Activated CD8-positive, alpha-beta memory T cell treated with anti-CD3 and anti-CD28 coated beads for 24 hours (primary cell): ENCODE measurements around the gene CCDC88C.
"Not testable (repeated sequence)": the region's sequence is repeated elsewhere in the genome, so short reads cannot be mapped to it uniquely, and the experiment has no call there.

ENCODE experiments used
- DNase-seq: peaks from one replicate; pipeline ENCODE4 v3.0.0-alpha.2; 2020

The CCDC88C gene

GRCh38 chr14:91284146-91284790 is 133.4 kb downstream of the CCDC88C start:
- DNase-seq: no peak

DNA sequence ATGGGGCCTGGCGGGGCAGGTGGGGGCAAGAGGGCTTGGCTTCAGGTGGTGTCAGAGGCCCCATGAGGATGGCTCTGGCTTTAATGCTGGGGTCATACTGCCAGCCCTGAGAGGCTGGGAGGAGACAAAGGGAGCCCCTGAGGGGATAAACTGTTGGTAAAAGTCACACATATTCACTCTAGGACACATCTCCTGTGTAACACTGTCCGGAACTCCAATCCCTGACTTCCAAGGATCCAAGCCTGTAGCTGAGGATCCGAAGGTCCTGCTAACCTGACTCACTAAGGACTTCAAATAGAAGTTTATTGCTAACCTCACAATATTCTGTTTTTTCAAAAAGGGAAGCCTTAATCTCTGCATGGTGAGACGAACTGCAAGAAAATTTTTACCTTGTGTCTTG is 134.0 kb downstream of the CCDC88C start:
- DNase-seq: no peak

GRCh38 chr14:91282954-91283645 is 134.5 kb downstream of the CCDC88C start:
- no peak for DNase-seq

GRCh38 chr14:91281346-91281745 is 136.3 kb downstream of the CCDC88C start:
- no peak for DNase-seq

DNA sequence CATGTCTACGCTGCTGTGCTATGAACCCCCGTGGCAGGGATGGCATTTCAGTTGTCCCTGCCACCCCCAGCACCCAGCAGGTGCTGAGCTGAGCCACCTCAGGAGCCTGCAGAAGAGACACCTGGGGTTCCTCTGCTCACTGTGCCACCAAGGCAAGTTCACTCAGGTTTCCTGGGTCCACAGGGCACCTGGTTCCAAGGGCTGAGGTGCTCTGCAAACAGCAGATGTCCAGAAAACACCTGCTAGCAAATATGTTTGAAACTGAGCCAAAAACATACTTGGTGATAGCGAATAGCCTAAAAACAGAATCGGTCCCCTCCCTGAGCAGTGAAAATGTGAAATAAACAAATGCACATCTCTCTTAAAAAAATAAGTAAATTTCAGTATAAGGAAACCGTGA is 137.5 kb downstream of the CCDC88C start:
- DNase-seq: no peak

DNA sequence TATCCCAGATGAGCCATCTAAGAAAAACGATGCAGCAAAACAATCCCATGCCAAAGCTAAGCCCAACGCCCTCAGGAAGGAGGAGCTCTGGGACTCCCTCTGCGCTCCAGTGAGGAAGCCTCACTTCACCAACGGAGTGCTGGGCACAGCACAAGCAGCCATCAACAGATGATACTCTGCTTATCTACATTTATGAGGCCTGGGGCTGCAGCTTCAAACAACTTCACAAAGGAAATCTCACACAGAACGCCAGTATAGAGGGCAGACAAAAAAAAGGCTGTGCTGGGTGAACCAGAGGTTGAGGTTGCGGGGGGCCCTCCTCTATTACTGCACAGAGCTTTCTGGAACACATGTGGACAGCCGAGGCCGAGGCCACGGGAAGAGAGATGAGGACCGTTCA is 138.3 kb downstream of the CCDC88C start:
- DNase-seq: no peak

DNA sequence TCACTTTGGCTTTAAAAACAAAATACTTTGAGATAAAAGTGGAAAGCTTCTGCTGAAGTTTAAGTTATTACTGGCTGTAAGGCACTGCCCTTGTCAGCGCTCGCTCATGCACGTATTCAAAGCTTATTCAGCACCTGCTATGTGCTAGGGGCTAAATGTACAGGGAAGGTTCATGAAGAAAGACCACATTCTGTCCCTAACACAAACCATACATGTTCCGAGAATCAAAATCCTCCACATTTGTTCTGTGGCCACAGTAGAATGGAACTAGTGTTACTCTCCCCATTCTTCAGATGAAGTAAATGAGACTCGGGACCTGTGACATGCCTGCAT is 139.3 kb downstream of the CCDC88C start:
- DNase-seq: no peak

DNA sequence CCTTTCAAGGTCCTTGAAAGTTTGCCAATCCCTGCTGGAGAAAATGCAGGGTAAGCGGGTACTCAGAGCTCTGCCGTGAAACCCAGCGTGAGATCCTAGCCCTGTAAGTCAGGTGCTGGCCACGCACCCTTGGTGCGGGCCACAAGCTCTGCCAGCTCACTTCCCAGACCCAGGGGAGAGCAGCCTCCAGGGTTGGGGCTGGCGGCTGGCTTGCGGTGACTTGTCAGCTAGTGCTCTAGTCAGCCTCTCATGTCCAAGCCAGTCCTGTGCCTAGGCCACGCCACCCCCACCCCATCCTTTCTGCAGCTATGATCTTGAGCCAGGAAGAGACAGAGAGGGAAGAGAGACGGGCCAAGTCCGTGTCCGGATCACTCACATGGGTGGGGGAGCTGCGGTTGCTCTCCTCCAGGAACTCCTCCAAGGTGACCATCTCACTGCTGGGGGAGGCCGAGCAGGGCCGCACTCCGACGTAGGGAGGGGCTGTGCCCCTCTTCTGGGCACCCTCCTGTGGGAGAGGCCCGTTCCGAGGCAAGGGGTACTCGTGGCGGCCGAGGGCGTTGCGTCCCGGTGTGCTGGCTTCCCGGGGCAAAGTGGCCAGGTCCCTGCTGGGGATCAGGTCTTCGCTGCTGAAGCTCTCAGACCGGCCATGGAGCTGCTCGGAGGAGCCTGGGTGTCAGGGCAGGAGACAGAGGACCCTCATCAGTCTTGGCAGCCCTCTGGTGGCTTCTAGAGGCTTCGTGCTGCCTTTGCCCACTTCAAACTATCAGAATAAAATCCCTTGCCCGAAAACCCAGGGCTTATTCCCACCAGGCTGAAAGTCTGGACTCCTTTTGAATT is 139.9 kb downstream of the CCDC88C start:
- DNase-seq: no peak

DNA sequence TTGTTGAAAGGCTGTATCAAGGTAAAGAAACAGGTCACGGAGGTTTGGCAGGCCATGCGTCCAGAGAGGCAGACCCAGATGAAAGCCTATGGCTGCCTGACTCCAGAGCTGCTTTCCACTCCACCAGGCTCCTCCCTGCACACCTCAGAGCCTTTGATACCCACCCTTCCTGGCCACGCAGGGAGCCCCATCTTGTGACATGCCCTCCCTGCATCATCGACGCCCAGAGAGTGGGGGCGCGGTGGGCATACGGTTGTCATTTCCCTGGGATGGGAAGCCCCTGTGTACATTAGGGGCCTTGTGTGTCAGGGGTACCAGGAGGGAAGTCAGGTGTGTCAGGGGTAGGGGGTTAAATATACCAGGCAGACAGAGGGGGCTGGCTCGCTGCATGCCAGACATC is 142.8 kb downstream of the CCDC88C start:
- no peak for DNase-seq

DNA sequence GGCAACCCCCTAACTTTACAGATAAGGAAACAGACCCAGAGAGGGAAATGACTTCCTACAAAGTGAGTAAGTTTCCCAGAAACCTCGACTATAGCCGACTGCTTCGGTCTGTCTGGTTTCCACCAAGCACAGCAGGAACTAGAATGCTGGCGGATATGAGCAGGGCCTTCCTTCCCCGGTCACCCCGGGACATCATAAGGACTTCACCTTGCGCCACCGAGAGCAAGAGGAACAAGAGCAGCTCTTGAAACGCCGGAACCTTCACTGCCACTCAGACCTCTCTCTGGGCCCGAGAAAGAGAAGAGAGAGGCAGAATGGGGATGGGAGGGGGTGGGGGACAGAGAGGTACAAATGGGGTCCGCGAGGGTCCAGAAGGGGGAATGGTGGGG is 143.7 kb downstream of the CCDC88C start:
- no peak for DNase-seq

DNA sequence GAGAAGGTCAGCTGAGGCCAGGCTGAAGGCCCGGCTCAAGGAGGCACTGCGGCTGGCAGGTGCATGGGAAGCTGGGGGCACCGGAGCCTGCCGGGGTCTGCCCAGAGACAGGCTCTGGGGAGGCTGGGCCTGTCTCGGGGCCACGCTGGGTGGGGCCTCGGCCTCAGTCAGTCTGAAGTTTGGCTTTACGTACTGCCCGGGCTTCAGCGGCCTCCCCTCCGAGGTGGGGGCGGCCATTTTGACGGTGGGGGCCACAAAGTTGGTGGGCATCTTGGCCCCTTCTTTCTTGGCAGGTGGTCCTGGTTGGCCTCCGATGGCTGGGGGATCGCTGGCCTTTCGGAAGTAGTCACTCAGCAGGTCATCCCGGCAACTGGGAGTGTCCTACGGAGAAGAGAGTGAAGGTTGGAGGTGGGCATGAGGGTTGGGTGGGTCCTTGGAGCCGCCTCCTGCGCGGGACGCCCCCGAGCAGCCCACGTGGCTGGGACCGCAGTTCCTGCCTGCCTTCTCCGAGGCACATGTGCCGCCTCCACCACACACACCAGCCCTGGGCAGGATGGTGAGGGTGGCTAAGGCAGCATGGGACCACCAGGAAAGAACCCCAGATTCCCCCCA is 144.2 kb downstream of the CCDC88C start:
- no peak for DNase-seq

DNA sequence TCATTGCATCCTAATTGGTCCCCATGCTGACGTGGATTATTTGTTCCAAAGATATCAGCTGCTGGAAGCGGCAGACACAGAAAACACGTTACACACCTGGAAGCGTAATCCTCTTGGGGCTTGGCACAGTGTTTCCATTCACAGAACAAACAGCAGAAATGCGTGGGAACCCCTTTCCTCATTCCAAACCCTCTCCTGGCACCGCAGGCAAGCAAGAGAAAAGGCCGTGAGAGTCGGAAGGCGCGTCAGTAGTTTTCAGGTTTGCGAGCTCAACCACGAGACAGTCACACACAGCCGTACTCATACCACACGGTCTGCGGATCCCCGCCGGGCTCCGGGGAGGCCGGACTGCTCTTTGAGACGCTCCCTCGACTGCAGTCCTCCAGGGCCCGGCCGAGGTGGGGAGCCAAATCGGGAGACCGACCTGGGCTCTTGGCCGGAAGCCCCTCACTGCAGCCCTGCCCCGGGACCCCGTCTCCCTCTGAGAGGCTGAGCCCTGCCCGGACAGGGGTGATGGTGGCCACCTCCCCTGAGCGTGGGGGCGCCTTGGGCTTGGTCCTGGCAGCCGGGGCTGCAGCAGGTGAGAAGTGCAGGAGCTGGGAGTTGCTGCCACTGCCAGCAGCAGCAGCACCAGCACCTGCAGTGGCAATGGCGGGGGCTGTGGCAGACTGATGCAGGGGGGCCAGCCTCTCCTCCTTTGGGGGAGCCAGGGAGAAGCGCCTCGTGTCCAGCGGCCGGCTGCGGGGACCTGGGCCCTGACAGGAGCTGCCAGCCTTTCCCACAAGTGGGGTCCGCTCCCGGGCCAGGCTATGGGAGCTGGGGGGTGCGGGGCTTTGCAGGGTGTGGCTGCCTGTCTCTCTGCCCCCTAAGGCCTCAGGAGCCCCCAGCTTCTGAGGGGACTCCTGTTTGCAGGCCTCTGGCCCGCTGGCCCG is 145.0 kb downstream of the CCDC88C start:
- no peak for DNase-seq

DNA sequence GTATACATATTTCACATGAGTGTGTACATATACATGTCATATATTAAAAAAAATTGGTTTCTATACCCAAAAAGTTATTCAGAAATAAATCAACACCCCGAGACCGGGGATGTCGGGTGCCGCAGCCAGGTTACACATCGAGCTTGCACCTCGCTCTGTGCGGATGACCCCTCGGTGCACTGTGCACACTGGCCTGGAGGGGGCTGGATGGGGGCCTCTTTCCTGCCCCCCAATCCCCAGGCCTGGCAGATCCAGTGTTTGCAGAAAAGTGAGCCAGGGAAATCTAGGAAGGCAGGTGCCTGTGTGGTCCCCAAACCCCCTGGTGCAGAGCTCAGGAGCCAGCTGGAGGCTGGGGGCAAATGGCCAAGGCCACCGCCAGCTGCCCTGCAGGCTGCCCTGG is 146.0 kb downstream of the CCDC88C start:
- no peak for DNase-seq

DNA sequence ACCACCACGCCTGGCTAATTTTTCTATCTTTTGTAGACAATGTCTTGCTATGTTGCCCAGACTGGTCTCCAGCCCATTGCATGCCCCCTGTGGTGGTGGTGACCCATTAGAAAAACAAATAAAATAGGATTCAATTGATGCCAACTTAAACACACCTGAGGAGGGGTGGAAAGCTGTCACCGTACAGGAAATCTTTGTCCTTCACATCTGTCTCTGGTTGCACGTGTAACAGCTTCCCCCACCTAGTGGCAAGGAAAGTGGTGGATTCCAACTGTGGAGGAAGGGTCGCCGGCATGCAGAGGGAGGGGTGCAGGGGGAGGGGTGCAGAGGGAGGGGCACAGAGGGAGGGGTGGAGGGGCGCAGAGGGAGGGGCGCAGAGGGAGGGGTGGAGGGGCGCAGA is 147.0 kb downstream of the CCDC88C start:
- DNase-seq: no peak

- DNase-seq: no peak
Observed at GRCh38 chr14:91270188-91270587, 147.4 kb downstream of the CCDC88C start.

DNA sequence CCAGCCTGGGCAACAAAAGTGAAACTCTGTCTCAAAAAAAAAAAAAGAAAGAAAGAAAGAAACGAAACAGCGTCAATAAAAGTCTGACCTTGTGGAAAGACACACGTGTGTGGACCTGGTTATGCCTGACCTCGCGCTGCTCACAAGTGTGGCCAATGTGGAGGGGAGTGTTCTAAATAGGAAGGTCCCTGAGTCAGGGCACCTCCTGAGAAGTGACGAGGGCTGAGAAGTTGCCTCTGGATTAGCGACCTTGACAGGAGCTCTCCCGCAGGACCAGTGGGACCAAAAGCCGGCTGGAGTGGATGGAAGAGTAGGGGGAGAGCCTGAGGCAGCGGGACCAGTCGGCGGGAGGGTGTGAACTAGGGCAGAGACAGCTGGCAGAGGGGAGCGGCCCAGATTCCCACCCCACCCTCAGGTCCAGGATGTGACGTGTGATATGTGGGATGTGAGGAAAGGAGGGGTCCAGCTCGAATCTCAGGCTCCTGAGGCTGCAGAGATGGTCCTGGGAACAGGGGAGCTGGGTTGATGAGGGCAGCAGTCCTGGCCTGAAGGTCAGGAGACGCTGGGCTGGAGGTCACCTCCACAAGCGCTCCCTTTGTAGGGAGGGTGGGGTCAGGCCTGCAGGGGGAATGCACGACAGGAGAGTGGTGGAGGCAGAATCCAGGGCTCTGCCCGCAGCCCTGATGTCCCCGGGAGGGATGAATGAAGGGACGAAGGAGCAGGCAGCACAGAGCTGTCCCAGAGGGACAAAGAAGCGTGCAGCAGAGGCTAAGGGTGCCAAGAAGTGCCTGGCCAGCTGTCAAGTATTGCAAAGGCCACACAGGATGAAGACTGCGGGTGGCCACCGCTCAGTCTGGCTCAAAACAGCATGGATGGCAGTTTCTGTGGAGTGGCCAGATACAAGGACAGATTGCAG is 148.3 kb downstream of the CCDC88C start:
- DNase-seq: no peak

DNA sequence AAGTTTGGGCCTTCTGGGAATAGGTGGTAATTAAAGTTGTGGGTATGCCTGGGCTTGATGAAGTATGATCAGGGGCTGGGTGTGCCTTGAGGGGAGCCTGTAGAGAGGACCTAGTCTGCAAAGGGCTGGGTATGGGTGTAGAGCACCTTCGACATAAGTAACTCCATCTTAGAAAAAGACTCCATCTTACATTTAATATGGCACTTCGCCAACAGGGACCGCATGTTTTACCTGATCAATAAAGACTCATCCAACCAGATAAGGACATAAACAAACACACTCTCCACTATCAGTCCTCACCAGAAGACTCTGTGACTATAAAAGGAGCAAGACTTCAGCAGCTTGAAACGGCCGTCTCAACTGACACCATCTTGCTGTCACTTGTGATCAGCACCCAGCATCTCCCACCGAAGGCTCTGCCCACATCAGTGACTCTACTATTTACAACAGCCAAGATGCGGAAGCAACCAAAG is 149.6 kb downstream of the CCDC88C start:
- no peak for DNase-seq

DNA sequence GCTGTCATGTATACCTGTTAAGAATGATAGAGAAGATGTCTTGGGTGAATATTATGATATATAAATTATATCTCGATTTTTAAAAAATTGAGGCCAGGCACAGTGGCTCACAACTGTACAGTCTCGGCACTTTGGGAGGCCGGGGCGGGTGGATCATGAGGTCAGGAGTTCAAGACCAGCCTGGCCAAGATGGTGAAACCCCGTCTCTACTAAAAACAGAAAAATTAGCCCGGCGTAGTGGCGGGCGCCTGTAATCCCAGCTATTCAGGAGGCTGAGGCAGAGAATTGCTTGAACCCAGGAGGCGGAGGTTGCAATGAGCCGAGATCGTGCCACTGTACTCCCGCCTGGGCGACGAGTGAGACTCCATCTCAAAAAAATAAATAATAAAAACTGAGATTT is 151.3 kb downstream of the CCDC88C start:
- not testable (repeated sequence) for DNase-seq

- DNase-seq: no peak
Observed at GRCh38 chr14:91265404-91265803, 152.2 kb downstream of the CCDC88C start.

- DNase-seq: no peak
Observed at GRCh38 chr14:91264151-91265150, 153.2 kb downstream of the CCDC88C start.
